ENCODE data around the gene VPS39.

VPS39 gene

GRCh38 chr15:42144841-42145375 lies 63.2 kb downstream of the VPS39 start:
- no peak for DNase-seq

GRCh38 chr15:42143866-42144625 lies 64.1 kb downstream of the VPS39 start:
- no peak for DNase-seq

GRCh38 chr15:42143356-42143755 lies 64.7 kb downstream of the VPS39 start:
- DNase-seq = no peak

- DNase-seq = no peak
These were observed 66.1 kb downstream of the VPS39 start for GRCh38 chr15:42141795-42142667.

- DNase-seq = no peak
These were observed 66.9 kb downstream of the VPS39 start for GRCh38 chr15:42141246-42141645.

- DNase-seq = no peak
These were observed 67.6 kb downstream of the VPS39 start for GRCh38 chr15:42140383-42141070.

GRCh38 chr15:42139596-42139995 lies 68.5 kb downstream of the VPS39 start:
- DNase-seq = peak in 1 of 2 donors; percentile 18

- DNase-seq = peak; percentile 20 to 27
These were observed 69.1 kb downstream of the VPS39 start for GRCh38 chr15:42138968-42139386.

GRCh38 chr15:42138411-42138810 lies 69.7 kb downstream of the VPS39 start:
- DNase-seq = no peak

- DNase-seq = peak; percentile 32 to 75
These were observed 70.4 kb downstream of the VPS39 start for GRCh38 chr15:42137461-42138261.

- no peak for DNase-seq
These were observed 71.6 kb downstream of the VPS39 start for GRCh38 chr15:42136513-42136912.

GRCh38 chr15:42135351-42135750 lies 72.8 kb downstream of the VPS39 start:
- no peak for DNase-seq

GRCh38 chr15:42134617-42135245 lies 73.4 kb downstream of the VPS39 start:
- no peak for DNase-seq

GRCh38 chr15:42133886-42134502 lies 74.1 kb downstream of the VPS39 start:
- DNase-seq = peak; percentile 24 to 78

GRCh38 chr15:42133356-42133755 lies 74.7 kb downstream of the VPS39 start:
- no peak for DNase-seq

GRCh38 chr15:42131826-42132806 lies 76.0 kb downstream of the VPS39 start:
- DNase-seq = no peak

- no peak for DNase-seq
These were observed 77.1 kb downstream of the VPS39 start for GRCh38 chr15:42131006-42131405.

GRCh38 chr15:42130246-42130986 lies 77.7 kb downstream of the VPS39 start:
- DNase-seq = no peak

- no peak for DNase-seq
These were observed 78.7 kb downstream of the VPS39 start for GRCh38 chr15:42129364-42129763.

Data from inflammatory macrophage treated with lipopolysaccharide for 1 hour (primary cell).